ENCODE data around the gene HSPA1A.

Gene HSPA1A

GRCh38 chr6:31865205-31866118 lies 50.1 kb downstream of the HSPA1A start:
- no peak for DNase-seq (ENCODE audit: low read depth in 3 of 3)

Data from stimulated activated CD4-positive, alpha-beta T cell treated with anti-CD3 and anti-CD28 coated beads, TNF-alpha, amount 100 ng/mL, for 48 hours (primary cell).